Parathyroid adenoma (tissue), 2 donors: ENCODE results near the gene PLCXD3.
"Not testable (repeated sequence)": the region's sequence is repeated elsewhere in the genome, so short reads cannot be mapped to it uniquely, and the experiment has no call there.

Source experiments
- H2AFZ ChIP-seq: fragments of 300-600 bp; sonication (generic); one replicate; pipeline ENCODE4 v1.7.0; 2017; ENCODE audit warnings: antibody characterized with exemption, mild to moderate bottlenecking
- H3K27ac ChIP-seq: fragments of 300-600 bp; sonication (generic); one replicate; pipeline ENCODE4 v1.7.0; 2017
- H3K27me3 ChIP-seq: fragments of 300-600 bp; sonication (generic); one replicate; pipeline ENCODE4 v1.7.0; 2017; ENCODE audit warnings: low read length; ENCODE audit not compliant: control insufficient read depth, insufficient read depth
- H3K36me3 ChIP-seq: fragments of 300-600 bp; sonication (generic); one replicate; pipeline ENCODE4 v1.7.0; 2017; ENCODE audit warnings: low read length; ENCODE audit not compliant: control insufficient read depth, insufficient read depth
- H3K4me1 ChIP-seq: fragments of 300-600 bp; sonication (generic); one replicate; pipeline ENCODE4 v1.7.0; 2017; ENCODE audit warnings: control low read depth
- H3K4me2 ChIP-seq: fragments of 300-600 bp; sonication (generic); one replicate; pipeline ENCODE4 v1.7.0; 2017; ENCODE audit warnings: low read length
- H3K4me3 ChIP-seq: fragments of 300-600 bp; sonication (generic); one replicate; pipeline ENCODE4 v1.7.0; 2017; ENCODE audit warnings: low read depth, low read length
- H3K79me2 ChIP-seq: fragments of 300-600 bp; sonication (generic); one replicate; pipeline ENCODE4 v1.7.0; 2017; ENCODE audit warnings: control low read depth
- H3K9ac ChIP-seq: fragments of 300-600 bp; sonication (generic); one replicate; pipeline ENCODE4 v1.7.0; 2017; ENCODE audit warnings: mild to moderate bottlenecking
- H3K9me3 ChIP-seq: fragments of 300-600 bp; sonication (generic); one replicate; pipeline ENCODE4 v1.7.0; 2017; ENCODE audit warnings: low read length; ENCODE audit not compliant: control insufficient read depth
- CTCF ChIP-seq: fragments of 300-600 bp; sonication (generic); IDR thresholded peaks from one replicate; pipeline ENCODE4 v1.7.0; 2017; ENCODE audit warnings: antibody characterized with exemption, mild to moderate bottlenecking
- donor health status: primary hyperparathyroidism.

Gene PLCXD3

GRCh38 chr5:41507501-41507900, 2.9 kb downstream of the PLCXD3 start:
- Histone ChIP-seq H3K4me3 (no peak overlapping the region), H3K27me3 (no peaks in the 10 kb centered on the region), H2AFZ (no peak overlapping the region), H3K27ac (no peak overlapping the region), H3K4me1 (no peaks in the 10 kb centered on the region), H3K79me2 (no peaks in the 10 kb centered on the region), H3K36me3 (no peaks in the 10 kb centered on the region), H3K4me2 (no peak overlapping the region), H3K9me3 (no peaks in the 10 kb centered on the region), H3K9ac (no peak overlapping the region)
- no peak for TF ChIP-seq CTCF

DNA sequence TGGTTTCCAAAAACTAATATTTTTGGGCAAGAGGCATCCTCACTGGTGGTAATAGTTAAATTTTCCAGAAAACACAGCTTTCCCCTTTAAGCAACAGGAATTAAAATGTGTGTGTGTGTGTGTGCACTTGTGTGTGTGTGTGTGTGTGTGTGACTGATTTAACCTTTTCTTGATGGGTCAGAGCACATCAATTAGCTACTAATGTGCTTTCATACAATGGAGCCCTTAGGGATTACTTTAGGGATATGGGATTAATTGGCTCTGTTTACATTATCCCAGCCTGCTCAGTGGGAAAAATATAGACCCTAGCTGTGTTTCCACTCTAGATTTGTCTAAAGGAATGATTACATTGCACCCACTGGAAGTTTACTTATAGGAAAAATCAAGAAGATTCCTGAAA, 6.5 kb downstream of the PLCXD3 start:
- H3K36me3 ChIP-seq = no peaks in the 10 kb centered on the region
- no peak overlapping the region for H3K4me3 ChIP-seq
- H3K9ac ChIP-seq = no peak overlapping the region
- H3K79me2 ChIP-seq = no peaks in the 10 kb centered on the region
- H2AFZ ChIP-seq = no peak overlapping the region
- H3K27ac ChIP-seq = no peak overlapping the region
- no peaks in the 10 kb centered on the region for H3K9me3 ChIP-seq
- no peaks in the 10 kb centered on the region for H3K27me3 ChIP-seq
- TF ChIP-seq CTCF = no peak
- H3K4me1 ChIP-seq = no peaks in the 10 kb centered on the region
- no peak overlapping the region for H3K4me2 ChIP-seq

- no peaks in the 10 kb centered on the region for H3K36me3 ChIP-seq
- H3K4me1 ChIP-seq = no peaks in the 10 kb centered on the region
- no peak overlapping the region for H3K9ac ChIP-seq
- no peaks in the 10 kb centered on the region for H3K9me3 ChIP-seq
- H3K27me3 ChIP-seq = no peaks in the 10 kb centered on the region
- H3K4me3 ChIP-seq = no peak overlapping the region
- no peak overlapping the region for H3K27ac ChIP-seq
- TF ChIP-seq CTCF = no peak
- H3K4me2 ChIP-seq = no peak overlapping the region
- H3K79me2 ChIP-seq = no peaks in the 10 kb centered on the region
- no peak overlapping the region for H2AFZ ChIP-seq
These were observed 7.1 kb downstream of the PLCXD3 start for GRCh38 chr5:41503310-41503709.

DNA sequence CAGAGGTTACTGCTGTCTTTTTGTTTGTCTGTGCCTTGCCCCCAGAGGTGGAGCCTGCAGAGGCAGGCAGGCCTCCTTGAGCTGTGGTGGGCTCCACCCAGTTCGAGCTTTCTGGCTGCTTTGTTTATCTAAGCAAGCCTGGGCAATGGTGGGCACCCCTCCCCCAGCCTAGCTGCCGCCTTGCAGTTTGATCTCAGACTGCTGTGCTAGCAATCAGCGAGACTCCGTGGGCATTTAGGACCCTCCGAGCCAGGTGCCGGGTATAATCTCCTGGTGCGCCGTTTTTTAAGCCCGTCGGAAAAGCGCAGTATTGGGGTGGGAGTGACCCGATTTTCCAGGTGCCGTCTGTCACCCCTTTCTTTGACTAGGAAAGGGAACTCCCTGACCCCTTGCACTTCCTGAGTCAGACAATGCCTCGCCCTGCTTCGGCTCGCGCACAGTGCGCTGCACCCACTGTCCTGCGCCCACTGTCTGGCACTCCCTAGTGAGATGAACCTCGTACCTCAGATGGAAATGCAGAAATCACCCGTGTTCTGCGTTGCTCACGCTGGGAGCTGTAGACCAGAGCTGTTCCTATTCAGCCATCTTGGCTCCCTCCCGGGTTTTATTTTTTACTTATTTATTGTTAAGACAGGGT, 16.8 kb downstream of the PLCXD3 start:
- not testable (repeated sequence) for H3K9me3 ChIP-seq, H3K36me3 ChIP-seq, H3K79me2 ChIP-seq, H3K27ac ChIP-seq, H3K27me3 ChIP-seq, H3K9ac ChIP-seq, H2AFZ ChIP-seq, H3K4me3 ChIP-seq, H3K4me1 ChIP-seq, H3K4me2 ChIP-seq

- no peak for TF ChIP-seq CTCF
These were observed 24.9 kb downstream of the PLCXD3 start for GRCh38 chr5:41485533-41485932.

More at GRCh38 chr5:41485533-41485932, 24.9 kb downstream of the PLCXD3 start:
- Histone ChIP-seq H2AFZ (no peak overlapping the region), H3K4me2 (no peak overlapping the region), H3K9me3 (no peaks in the 10 kb centered on the region), H3K9ac (no peak overlapping the region), H3K4me3 (no peak overlapping the region), H3K4me1 (no peaks in the 10 kb centered on the region), H3K27ac (no peak overlapping the region), H3K27me3 (no peaks in the 10 kb centered on the region), H3K79me2 (no peaks in the 10 kb centered on the region), H3K36me3 (no peaks in the 10 kb centered on the region)
